HepG2 (cell line): Measurements from ENCODE around the gene CCDC201. TPM values are rescaled to one million over a fixed set of nuclear protein-coding genes. Genes with fewer than 3 reads are reported as not detected.

Source experiments
- ARID2 ChIP-seq: sonication (generic); formaldehyde crosslinking; IDR thresholded peaks from 2 replicates; pipeline ENCODE4 v1.8.1; 2022; ENCODE audit warnings: mild to moderate bottlenecking, missing genetic modification reagents, borderline replicate concordance
- BHLHE40 ChIP-seq: IDR thresholded peaks from 2 replicates; pipeline ENCODE4 v1.6.1; 2011; ENCODE audit warnings: low read length, improper control_type of control experiment
- BRCA1 ChIP-seq: sonication (generic); formaldehyde crosslinking; IDR thresholded peaks from 2 replicates; pipeline ENCODE4 v1.4.0; 2020; ENCODE audit warnings: missing genetic modification reagents
- CENPX ChIP-seq: sonication (generic); formaldehyde crosslinking; IDR thresholded peaks from 2 replicates; pipeline ENCODE4 v1.9.0; 2021; ENCODE audit warnings: mild to moderate bottlenecking, missing genetic modification reagents, moderate library complexity
- FOXC1 ChIP-seq: sonication (generic); formaldehyde crosslinking; IDR thresholded peaks from 2 replicates; pipeline ENCODE4 v1.8.0; 2022; ENCODE audit warnings: mild to moderate bottlenecking, missing genetic modification reagents, borderline replicate concordance
- KDM5A ChIP-seq: fragments of 200-600 bp; sonication (generic); IDR thresholded peaks from 2 replicates; pipeline ENCODE4 v1.7.0; 2018; ENCODE audit warnings: antibody characterized with exemption, mild to moderate bottlenecking, low read length, borderline replicate concordance
- KLF6 ChIP-seq: IDR thresholded peaks from 2 replicates; pipeline ENCODE4 v1.8.0; 2016; ENCODE audit warnings: missing biosample characterization, missing genetic modification reagents
- MXI1 ChIP-seq: IDR thresholded peaks from 3 replicates; pipeline ENCODE4 v1.6.1; 2012; ENCODE audit warnings: low read depth, low read length, inconsistent platforms, borderline replicate concordance
- SMYD3 ChIP-seq: sonication (generic); formaldehyde crosslinking; IDR thresholded peaks from 2 replicates; pipeline ENCODE4 v1.8.1; 2023; ENCODE audit warnings: mild to moderate bottlenecking, missing genetic modification reagents
- ZNF207 ChIP-seq: fragments of 450-650 bp; IDR thresholded peaks from 2 replicates; pipeline ENCODE4 v1.6.1; 2016; ENCODE audit warnings: antibody characterized with exemption, borderline replicate concordance
- ZNF232 ChIP-seq: sonication (generic); formaldehyde crosslinking; IDR thresholded peaks from 2 replicates; pipeline ENCODE4 v1.4.0; 2020; ENCODE audit warnings: missing genetic modification reagents, borderline replicate concordance
- ZNF563 ChIP-seq: sonication (generic); formaldehyde crosslinking; IDR thresholded peaks from 2 replicates; pipeline ENCODE4 v1.8.0; 2022; ENCODE audit warnings: mild to moderate bottlenecking, moderate library complexity, missing genetic modification reagents
- ZNF746 ChIP-seq: sonication (generic); formaldehyde crosslinking; IDR thresholded peaks from 2 replicates; pipeline ENCODE4 v1.8.0; 2022; ENCODE audit warnings: mild to moderate bottlenecking, missing genetic modification reagents
- ZSCAN22 ChIP-seq: sonication (generic); formaldehyde crosslinking; IDR thresholded peaks from 2 replicates; pipeline ENCODE4 v1.4.0; 2020; ENCODE audit warnings: mild to moderate bottlenecking, missing genetic modification reagents
- ZSCAN9 ChIP-seq: IDR thresholded peaks from 2 replicates; pipeline ENCODE4 v1.6.1; 2016; ENCODE audit warnings: borderline replicate concordance
- ZZZ3 ChIP-seq: sonication (generic); formaldehyde crosslinking; IDR thresholded peaks from 2 replicates; pipeline ENCODE4 v1.4.0; 2020; ENCODE audit warnings: missing genetic modification reagents, mild to moderate bottlenecking, borderline replicate concordance
- polyA plus RNA-seq, 8 experiments: library from polyadenylated mRNA; depleted of rRNA in 3 of 8; stranded (reverse) in 7 of 8; unstranded in 1 of 8; fragments of >200 nt; fragmentation: Illumina TruSeq in 4 of 8; extraction: Trizol in 4 of 8; gene quantifications; 2 replicates each; pipeline versions ENCODE4 v1.2.1 to v1.2.3, GENCODE V29; 2011 to 2016; ENCODE audit warnings: low read depth in 4 of 8, missing spikeins in 1 of 8, mixed read lengths in 1 of 8; ENCODE audit not compliant: insufficient read depth in 1 of 8
- total RNA-seq, 5 experiments: library from RNA; depleted of rRNA; stranded (reverse); fragments of >200 nt; fragmentation: Illumina TruSeq; extraction: Trizol; gene quantifications; 2 replicates each; pipeline ENCODE4 v1.2.3, GENCODE V29; 2016; ENCODE audit warnings: low read depth in 1 of 5
- TF ChIP-seq, protein P1 (sequence below): sonication (generic); formaldehyde crosslinking; IDR thresholded peaks from 2 replicates; pipeline ENCODE4 v1.4.0; 2020; ENCODE audit warnings: missing genetic modification reagents
- TF ChIP-seq, protein P2 (sequence below): sonication (generic); formaldehyde crosslinking; IDR thresholded peaks from 2 replicates; pipeline ENCODE4 v1.5.0; 2020; ENCODE audit warnings: missing genetic modification reagents
- TF ChIP-seq, protein P3 (sequence below), 2 experiments: sonication (generic) in 1 of 2; formaldehyde crosslinking in 1 of 2; IDR thresholded peaks; 2 replicates each; pipeline versions ENCODE4 v1.5.1 to v1.6.1; 2011 to 2020; ENCODE audit warnings: borderline replicate concordance in 1 of 2, low read depth in 1 of 2, low read length in 1 of 2, mild to moderate bottlenecking in 1 of 2, missing genetic modification reagents in 1 of 2, moderate library complexity in 1 of 2
- TF ChIP-seq, protein P4 (sequence below): sonication (generic); formaldehyde crosslinking; conservative IDR thresholded peaks from 2 replicates; pipeline ENCODE4 v1.8.1; 2023; ENCODE audit warnings: missing genetic modification reagents
- TF ChIP-seq, protein P5 (sequence below): sonication (generic); formaldehyde crosslinking; IDR thresholded peaks from 2 replicates; pipeline ENCODE4 v1.5.1; 2020; ENCODE audit warnings: mild to moderate bottlenecking, missing genetic modification reagents

Gene CCDC201
- total and polyA plus RNA-seq, 2 of the 13 experiments (the other 11 are each of a cell fraction or from before 2014, with no cell fraction given), result 0.92 TPM; not detected in 1

DNA sequence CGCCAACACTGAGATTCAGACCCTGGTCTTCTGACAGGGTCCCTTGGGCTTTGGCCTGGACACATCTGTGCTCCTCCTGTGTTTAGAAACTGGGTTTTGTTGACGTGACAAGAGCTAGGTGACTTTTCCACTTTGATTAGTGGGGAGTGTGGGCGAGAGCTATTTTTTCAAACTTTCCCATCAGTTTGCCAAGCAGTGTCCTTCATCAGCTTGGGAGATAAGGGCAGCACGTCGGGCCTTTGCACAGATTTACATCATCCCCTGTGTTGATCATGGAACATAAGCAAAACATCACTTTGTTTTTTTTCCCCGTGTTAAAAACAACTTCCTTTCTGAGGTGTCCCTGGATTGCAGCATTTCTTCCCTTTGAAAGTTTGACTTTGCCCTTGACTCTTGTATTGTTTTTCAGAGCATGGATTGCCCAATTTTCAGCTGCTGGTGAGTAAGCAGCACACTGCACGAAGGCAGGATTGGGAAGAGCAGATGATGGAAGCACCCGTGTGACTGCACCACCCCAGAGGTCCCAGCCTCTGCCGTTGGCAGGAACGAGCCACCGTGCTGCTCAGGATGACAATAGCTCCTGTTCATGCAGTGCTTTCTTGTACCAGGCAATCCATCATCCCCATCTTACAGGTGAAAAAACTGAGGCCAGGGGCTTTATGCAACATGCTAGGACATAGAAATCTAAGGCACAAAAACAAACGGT, 9.0 kb upstream of the CCDC201 start (continued):
- no peak for TF ChIP-seq ZZZ3
- TF ChIP-seq, protein P1, sequence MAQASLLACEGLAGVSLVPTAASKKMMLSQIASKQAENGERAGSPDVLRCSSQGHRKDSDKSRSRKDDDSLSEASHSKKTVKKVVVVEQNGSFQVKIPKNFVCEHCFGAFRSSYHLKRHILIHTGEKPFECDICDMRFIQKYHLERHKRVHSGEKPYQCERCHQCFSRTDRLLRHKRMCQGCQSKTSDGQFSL, result no peak
- TF ChIP-seq, protein P2, sequence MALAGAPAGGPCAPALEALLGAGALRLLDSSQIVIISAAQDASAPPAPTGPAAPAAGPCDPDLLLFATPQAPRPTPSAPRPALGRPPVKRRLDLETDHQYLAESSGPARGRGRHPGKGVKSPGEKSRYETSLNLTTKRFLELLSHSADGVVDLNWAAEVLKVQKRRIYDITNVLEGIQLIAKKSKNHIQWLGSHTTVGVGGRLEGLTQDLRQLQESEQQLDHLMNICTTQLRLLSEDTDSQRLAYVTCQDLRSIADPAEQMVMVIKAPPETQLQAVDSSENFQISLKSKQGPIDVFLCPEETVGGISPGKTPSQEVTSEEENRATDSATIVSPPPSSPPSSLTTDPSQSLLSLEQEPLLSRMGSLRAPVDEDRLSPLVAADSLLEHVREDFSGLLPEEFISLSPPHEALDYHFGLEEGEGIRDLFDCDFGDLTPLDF (CRISPR knock-in tag), result no peak
- peak; percentile 68; the same call in 1 of the 2 replicates for TF ChIP-seq ZSCAN22 (CRISPR knock-in tag)
- TF ChIP-seq ARID2 (CRISPR knock-in tag), result no peak
- peak; percentile 30; the same call in 1 of the 2 replicates for TF ChIP-seq KDM5A
- peak; percentile 85; the same call in 1 of the 2 replicates for TF ChIP-seq SMYD3
- TF ChIP-seq, protein P3, sequence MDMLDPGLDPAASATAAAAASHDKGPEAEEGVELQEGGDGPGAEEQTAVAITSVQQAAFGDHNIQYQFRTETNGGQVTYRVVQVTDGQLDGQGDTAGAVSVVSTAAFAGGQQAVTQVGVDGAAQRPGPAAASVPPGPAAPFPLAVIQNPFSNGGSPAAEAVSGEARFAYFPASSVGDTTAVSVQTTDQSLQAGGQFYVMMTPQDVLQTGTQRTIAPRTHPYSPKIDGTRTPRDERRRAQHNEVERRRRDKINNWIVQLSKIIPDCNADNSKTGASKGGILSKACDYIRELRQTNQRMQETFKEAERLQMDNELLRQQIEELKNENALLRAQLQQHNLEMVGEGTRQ (IDR thresholded peaks at IDR 0.05; ENCODE audit: low read depth, low read length), result no peak
- TF ChIP-seq, protein P3 (CRISPR knock-in tag; IDR thresholded peaks at IDR 0.05; ENCODE audit: borderline replicate concordance), result peak; percentile 16; the same call in 1 of the 2 replicates
- TF ChIP-seq MXI1, result peak; percentile 45; the same call in 1 of the 3 replicates
- peak; percentile 94 for TF ChIP-seq ZNF746 (CRISPR knock-in tag)
- peak; percentile 82 for TF ChIP-seq ZNF232
- TF ChIP-seq KLF6 (CRISPR knock-in tag), result peak; percentile 82
- TF ChIP-seq CENPX (CRISPR knock-in tag), result no peak
- TF ChIP-seq, protein P4, sequence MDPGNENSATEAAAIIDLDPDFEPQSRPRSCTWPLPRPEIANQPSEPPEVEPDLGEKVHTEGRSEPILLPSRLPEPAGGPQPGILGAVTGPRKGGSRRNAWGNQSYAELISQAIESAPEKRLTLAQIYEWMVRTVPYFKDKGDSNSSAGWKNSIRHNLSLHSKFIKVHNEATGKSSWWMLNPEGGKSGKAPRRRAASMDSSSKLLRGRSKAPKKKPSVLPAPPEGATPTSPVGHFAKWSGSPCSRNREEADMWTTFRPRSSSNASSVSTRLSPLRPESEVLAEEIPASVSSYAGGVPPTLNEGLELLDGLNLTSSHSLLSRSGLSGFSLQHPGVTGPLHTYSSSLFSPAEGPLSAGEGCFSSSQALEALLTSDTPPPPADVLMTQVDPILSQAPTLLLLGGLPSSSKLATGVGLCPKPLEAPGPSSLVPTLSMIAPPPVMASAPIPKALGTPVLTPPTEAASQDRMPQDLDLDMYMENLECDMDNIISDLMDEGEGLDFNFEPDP, result peak; percentile 95; the same call in 1 of the 2 replicates
- peak; percentile 91 for TF ChIP-seq ZSCAN9 (CRISPR knock-in tag)
- TF ChIP-seq FOXC1 (CRISPR knock-in tag), result peak; percentile 75; the same call in 1 of the 2 replicates
- TF ChIP-seq ZNF563 (CRISPR knock-in tag), result no peak
- peak; percentile 59; the same call in 1 of the 2 replicates for TF ChIP-seq BHLHE40
- TF ChIP-seq, protein P5, sequence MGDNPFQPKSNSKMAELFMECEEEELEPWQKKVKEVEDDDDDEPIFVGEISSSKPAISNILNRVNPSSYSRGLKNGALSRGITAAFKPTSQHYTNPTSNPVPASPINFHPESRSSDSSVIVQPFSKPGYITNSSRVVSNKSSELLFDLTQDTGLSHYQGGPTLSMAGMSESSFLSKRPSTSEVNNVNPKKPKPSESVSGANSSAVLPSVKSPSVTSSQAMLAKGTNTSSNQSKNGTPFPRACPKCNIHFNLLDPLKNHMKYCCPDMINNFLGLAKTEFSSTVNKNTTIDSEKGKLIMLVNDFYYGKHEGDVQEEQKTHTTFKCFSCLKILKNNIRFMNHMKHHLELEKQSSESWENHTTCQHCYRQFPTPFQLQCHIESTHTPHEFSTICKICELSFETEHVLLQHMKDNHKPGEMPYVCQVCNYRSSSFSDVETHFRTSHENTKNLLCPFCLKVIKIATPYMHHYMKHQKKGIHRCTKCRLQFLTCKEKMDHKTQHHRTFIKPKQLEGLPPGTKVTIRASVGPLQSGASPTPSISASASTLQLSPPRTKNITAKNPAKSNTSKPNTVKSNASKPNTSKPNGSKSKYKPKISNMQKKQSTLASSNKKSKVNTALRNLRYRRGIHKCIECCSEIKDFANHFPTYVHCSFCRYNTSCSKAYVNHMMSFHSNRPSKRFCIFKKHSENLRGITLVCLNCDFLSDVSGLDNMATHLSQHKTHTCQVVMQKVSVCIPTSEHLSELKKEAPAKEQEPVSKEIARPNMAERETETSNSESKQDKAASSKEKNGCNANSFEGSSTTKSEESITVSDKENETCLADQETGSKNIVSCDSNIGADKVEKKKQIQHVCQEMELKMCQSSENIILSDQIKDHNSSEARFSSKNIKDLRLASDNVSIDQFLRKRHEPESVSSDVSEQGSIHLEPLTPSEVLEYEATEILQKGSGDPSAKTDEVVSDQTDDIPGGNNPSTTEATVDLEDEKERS (CRISPR knock-in tag), result peak; percentile 96
- no peak; the same call in 1 of the 2 replicates for TF ChIP-seq BRCA1
- no peak for TF ChIP-seq ZNF207
